HG03064 (cell line): ENCODE data around the gene PRSS21.

Experiments
- ATAC-seq: cut with Tn5 transposase; IDR thresholded peaks from one replicate; pipeline ENCODE4 v1.9.1; 2021; ENCODE audit warnings: low read depth; ENCODE audit not compliant: unreplicated experiment

The PRSS21 gene

DNA sequence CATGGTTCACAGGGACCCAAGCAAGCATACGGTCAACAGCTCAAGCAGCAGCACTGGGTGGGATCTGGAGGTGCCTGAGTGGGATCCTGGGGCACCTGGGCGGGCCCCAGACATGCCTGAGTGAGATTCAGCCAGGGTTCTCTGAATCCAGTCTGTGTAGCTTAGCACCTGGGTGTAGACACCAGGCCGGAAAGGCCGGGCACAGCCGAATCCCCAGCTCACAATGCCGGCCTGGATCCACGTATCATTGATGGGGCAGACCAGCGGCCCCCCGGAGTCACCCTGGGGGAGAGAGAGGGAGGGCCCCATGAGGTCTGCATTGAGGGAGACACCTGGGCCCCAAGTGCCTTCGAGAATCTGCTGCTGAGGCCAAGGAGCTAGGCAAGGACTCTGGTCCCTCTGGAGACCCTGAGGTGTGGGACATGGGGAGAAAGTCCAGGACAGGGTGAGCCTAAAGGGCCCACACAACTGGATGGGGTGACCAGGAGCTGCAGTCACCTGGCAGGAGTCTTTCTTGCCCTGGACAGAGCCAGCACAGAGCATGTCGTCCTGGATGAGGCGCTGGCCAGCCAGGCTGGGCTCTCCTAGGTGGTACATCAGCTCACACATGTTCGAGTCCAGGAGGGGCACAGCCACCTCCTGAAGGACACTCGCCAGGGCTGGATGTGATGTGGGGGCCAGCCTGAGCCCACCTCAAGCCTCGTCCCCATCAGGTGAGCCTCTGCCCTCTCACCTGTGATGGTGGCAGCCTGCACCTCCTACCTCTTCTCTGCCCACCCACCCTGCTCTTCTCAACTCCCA, 22.8 kb downstream of the PRSS21 start:
- ATAC-seq = no peak

DNA sequence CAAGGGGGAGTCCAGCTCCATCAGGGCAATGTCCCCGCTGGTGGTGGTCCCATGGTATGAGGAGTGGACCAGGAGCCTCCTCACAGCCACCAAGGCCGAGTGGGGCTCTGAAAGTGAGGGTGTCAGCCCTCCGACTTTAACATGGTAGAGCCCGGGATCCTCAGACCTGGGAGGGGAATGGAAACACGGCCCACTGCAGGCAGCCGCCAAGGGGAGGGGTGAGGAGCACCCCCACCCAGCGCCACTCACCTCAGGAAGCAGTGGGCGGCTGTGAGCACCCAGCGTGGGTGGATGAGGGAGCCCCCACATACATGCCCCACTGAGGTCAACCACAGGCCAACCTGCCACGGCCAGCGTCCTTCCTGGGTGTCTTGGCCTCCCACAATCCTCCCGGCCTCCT, 23.9 kb downstream of the PRSS21 start:
- ATAC-seq = no peak

DNA sequence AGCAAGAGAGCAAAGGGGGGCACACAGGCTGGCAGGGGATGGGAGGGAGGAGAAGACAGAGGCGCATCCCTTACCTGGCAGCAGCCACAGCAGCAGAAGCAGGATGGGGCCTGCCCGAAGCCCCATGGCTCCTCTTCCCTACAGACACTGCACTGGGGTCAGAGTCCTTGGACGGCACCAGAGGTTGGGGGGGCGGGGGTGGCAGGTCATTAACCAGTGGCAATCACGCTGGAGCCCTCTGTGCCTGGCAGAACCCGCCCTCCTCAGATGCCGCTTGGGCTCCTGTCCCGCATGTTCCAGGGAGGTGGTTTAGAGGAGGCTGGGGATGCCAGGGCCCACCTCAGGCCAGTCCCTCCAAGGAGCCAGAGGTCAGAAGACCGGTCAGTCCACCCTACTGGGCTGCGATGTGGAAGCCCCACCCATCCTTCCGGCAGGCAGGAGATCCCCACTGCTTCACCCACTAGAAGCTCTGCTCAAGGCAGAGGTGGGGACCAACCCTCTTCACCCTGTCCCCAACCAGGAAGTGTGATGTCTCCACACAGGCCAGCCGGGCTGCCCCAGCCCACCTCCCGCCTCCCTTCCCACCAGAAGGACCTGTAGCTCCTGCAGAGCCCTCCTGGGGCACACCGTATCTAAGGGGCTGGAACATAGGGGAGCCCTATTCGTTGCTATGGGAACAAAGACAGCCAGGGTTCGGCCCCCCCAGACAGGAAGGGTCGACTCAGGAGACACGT, 24.7 kb downstream of the PRSS21 start:
- no peak for ATAC-seq

DNA sequence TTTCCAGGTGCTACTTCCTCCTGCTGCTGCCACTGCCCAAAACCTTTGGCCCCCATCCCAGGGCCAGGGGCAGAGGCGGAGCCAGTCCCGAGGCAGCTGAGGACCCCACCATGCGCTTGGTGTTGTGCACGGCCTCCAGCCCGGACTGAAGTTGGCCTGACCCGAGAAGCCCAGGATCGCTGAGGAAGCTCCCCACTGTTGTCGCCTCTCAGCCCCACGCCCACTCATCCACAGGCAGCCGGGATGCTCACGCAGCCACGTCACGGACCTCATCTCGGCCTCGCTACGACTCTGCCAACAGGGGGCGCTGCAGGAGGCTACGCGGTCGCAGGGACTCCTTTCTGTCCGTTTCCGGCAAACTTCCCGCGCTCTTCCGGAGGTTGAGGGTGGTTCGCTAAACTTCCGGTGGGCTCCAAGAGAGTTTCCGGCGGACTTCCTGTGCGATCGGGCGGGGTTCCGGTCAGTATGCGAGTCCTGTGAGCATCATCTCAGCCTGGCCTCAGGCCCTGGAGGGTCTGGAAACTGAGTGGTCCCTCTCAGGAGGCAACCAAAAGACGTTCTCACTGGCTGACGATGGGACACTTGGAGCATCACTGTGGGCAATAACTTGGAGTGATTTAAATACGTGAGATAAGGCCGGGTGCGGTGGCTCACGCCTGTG, 25.4 kb downstream of the PRSS21 start:
- ATAC-seq = no peak

DNA sequence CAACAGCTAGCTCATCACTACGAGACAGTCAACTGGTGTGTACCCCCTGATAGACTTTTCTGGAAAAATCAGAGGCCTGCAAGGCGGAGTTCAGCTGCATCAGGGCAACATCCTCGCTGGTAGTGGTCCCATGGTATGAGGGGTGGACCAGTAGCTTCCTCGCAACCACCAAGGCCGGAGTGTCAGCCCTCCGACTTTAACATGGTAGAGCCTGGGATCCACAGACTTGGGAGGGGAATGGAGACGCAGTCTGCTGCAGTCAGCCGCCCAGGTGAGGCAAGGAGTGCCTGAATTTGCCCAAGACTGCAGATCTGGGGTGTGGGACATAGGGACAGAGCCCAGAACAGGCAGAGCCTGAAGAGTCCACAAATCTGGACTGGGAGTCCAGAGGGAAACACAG, 26.5 kb downstream of the PRSS21 start:
- ATAC-seq = no peak

DNA sequence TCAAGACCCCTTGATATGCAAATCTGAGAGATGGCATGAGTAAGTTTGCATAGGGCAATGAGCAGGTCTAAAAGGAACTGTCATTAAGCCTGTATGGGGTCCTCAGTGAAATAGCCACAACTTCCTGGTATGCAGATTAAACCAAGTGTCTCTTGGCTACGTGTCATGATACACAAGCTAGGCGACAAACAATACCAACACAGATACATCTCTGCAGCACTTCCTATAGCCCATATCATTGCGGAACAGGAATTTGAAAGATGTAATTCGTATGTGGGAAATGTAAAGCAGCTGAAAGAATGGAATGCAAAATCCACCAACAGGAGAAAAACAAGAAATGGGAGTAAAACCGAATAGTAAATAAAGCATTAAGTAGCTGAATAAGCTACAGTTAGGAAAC, 28.1 kb downstream of the PRSS21 start:
- no peak for ATAC-seq

DNA sequence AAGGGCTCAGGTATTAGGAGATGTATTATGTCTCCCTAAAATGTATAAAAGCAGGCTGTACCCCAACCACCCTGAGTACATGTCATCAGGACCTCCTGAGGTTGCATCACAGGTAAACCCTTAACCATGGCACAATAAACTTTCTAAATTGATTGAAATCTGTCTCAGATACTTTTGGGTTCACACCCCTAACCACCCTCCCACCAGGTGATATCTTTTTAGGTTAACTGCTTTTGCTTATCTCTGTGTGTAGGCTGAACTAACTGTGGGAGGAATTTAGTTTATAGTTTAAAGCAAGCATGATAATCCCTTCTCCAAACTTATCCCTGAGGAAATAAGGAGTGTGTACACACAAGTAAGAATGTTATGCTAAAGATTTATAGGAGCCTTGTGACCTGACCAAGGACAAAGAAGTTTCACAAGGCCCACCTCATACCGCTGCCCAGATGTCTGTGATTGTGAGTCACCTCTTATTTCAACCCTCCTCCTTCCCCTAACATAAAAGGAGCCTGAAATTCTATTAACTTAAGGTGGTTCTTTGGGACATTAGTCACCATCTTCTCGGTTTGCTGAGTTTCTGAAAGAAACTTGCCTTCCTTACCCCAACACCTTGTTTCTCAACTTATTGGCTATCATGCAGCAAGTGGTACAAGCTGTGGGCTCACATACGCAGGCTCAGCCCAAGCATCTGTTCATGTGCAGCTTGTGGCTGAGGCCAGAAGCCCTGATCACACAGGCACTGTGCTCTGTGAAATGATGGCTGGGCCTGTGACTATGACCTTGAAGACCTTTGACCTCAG, 29.7 kb downstream of the PRSS21 start:
- ATAC-seq = no peak

DNA sequence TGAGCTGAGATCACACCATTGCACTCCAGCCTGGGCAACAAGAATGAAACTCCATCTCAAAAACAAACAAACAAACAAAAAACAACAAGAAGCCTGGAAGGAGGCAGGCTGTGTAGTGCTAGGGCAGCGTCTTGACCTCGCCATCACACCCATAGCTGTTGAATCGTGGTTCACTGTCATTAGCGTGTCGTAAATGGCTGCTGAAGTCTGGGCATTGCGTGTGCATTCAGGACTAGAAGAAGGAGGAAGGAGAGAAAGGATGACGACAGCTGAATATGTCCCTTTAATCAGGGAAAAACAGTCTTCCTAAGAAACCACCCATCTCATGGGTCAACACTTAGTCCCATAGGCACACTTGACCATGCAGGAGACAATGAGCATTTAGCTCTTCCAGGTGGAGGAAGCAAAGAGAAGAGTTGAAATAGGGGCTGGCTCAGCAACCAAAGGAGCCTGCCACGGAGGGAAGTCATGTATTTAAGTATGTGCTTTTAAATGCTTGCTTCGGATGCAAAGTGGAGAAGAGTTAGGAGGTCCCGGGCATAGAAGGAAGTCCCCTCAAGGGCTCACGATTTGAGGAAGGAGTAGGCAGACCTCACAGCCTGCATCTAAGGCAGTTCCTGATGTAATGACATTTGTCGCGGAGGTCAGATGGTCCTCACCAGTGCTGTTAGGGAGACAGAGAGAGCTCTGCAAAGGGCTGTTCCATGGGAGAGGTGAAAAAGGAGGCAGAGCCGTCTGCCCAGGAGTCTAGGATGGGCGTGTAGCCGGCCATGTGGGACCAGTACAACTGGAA, 32.1 kb downstream of the PRSS21 start:
- ATAC-seq = no peak

DNA sequence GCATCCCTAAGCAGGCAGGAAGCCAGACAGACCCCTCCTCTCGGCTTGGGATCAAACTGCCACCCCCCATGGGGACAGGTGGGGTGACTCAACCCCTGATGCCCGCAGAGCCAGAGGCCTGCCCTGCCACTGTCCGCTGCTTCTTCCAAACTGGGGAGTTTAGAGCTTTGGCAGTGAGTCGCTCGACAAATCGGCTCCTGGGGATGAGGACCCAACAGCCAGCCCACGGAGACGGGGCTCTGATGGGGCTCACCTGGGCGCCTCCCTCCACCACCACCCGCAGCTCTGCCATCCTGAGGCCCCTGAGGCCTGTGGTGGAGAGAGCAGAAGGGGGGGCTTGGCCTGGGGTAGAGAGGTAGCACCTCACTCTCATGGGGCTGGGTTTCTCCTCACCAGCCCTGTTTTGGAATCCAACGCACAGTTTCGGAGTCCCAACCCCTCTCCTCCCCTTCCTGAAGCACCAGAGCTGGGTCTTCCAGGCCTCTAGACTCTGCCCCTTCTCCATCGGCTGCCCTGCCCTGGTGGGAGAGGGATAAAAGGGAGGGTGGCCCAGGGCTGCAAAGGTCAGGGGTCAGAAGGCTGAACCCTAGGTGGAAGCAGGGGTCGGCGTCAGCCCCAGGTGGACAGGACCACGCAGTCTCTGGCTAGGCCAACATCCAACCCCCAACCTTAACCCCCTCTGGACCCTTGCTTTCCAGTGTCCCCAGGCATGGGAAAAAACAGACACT, 35.1 kb downstream of the PRSS21 start:
- no peak for ATAC-seq

DNA sequence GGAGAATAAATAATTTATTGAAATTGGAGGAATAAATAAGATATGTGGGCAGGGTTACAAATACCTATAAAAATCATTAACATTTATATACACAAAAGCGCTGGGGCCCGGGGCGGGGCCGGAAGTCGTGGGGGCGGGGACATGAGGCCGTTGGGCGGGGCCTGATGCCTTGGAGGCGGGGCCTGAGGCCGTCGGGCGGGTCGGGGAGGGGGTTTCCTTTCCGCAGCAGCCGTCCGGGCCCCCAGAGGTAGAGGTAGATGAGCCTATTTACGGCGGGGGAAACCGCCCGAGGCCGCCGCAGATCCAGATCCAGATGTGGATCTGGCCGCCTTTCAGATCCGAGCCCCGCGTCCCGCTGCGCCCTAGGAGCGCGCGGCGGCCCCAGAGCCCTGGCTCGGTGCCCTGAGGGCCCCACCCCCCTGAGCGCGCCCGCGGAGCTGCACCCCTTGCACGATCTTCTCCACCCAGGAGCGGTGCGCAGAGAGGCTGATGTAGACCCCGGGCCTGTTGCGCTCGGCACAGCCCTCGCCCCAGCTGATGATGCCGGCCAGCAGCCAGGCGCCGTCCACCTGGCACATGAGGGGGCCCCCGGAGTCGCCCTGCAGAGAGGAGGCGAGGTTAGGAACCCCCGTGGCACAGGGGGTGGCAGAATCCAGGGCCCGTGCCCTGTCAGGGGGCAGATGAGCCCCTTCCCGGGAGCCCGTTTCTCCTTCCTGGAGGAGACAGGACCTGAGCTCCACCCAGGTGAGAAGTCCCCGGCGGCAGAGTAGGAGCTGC, 35.9 kb downstream of the PRSS21 start:
- ATAC-seq = no peak

DNA sequence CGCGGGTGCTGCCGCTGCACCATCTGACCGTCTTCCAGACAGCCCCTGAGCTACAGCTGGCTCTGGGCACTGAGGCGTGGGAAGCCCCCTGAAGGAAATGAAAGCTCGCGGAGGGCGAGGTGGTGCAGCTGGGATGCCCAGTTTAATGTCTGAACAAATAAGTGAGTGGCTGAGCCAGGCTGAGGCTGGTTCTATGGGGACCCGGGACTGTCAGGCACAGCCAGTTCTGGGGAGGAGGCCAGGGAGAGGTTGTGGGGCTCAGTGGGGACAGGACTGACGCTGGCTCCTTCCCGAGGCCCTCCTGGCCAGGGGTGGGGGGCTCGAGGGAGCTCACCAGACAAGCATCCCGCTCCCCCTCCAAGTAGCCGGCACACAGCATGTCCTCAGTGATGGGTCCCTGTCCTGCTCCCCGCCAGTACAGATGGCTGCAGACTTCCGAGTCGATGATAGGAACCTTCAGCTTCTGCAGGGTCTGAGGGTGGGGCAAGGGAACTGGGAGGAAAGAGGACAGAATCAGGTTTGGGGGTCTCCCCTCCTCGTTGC, 36.6 kb downstream of the PRSS21 start:
- ATAC-seq = no peak

DNA sequence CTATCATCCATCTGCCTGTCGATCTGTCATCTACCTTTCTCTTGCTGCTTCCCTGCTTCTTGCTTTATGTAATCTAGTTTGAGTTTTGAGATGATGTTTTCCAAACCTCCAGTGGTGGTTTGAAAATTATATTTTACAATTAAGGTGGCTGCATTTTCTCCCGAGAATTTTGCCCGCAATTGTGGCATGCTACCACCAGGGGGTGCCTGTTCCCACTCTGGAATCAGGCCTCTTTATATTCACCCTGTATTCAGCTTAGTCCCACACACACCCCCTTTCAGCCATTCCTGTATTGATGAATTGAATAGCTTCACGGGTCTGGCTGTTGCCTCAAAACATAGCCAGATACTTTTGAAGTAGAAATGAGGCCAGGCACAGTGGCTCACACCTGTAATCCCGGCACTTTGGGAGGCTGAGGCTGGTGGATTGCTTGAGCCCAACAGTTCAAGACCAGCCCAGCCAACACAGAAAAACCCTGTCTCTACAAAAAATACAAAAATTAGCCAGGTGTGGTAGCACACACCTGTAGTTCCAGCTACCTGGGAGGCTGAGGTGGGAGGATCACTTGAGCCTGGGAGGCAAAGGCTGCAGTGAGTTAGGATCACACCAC, 37.8 kb downstream of the PRSS21 start:
- no peak for ATAC-seq

DNA sequence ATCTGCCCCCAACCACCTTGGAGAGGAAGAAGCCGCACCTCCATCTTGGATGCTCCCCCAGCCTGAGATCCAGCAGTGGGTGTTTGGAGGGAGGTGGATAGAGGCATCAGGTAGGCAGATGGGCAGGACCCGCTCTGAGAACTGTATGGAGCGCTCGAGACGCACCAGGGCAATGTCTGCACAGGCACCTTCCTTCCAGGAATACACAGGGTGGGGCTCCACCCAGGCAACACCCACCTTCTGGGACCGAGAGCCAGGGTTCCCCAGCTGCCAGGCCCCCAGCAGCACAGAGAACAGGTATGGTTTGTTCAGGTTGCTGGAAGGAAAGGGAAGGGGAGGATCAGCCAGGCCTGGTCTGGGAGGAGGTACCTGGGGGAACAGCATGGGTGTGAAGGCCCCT, 38.5 kb downstream of the PRSS21 start:
- ATAC-seq = no peak

DNA sequence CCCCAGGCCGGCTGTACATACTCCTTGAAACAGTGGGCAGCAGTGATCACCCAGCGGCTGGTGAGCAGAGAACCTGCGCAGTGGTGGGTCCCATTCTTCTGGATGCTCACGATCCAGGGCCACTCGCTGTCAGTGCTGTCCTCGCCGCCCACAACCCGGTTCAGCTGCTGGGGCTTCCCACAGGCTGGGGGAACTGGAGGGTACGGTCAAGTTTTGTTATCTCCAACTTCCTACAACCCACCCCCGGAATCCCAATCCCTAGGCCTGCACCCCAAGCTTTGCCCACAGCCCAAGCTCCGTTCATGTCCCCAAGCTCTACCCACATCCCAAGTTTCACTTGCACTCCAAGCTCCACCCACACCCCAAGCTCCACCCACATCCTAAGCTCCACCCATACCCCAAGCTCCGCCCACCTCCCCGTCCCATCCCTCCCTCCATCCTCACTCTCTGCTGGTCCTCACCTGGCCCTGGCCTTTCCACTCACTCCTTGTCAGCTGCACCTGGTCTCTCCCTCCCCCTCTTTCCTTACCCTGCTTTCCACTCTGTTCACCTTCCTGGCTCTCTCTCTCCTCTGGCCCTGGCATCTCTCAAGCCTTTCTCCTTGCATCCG, 39.1 kb downstream of the PRSS21 start:
- ATAC-seq = no peak

DNA sequence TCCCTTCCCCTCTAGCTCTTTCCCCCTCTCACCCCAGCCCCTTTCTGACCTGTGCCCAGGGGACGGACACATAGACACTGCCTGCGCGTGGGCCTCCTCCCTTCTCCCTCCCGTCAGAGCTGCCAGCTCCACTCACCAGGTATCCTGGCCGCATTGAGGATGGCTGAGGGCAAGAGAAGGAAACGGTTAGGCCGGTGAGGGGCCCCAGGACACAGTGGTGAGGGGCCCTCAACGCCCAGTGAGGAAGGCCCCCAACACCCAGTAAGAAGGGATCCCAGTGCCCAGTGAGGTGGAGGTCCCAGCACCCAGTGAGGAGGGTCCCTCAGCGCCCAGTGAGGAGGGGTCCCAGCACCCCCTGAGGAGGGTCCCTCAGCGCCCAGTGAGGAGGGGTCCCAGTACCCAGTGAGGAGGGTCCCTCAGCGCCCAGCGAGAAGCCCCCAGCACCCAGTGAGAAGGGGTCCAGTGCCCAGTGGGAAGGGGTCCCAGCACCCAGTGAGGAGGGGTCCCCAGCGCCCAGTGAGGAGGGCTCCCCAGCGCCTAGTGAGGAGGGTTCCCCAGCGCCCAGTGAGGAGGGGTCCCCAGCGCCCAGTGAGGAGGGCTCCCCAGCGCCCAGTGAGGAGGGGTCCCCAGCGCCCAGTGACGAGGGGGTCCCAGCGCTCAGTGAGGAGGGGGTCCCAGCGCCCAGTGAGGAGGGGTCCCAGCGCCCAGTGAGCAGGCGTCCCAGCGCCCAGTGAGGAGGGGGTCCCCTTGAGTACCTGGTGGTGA, 39.8 kb downstream of the PRSS21 start:
- ATAC-seq = no peak

DNA sequence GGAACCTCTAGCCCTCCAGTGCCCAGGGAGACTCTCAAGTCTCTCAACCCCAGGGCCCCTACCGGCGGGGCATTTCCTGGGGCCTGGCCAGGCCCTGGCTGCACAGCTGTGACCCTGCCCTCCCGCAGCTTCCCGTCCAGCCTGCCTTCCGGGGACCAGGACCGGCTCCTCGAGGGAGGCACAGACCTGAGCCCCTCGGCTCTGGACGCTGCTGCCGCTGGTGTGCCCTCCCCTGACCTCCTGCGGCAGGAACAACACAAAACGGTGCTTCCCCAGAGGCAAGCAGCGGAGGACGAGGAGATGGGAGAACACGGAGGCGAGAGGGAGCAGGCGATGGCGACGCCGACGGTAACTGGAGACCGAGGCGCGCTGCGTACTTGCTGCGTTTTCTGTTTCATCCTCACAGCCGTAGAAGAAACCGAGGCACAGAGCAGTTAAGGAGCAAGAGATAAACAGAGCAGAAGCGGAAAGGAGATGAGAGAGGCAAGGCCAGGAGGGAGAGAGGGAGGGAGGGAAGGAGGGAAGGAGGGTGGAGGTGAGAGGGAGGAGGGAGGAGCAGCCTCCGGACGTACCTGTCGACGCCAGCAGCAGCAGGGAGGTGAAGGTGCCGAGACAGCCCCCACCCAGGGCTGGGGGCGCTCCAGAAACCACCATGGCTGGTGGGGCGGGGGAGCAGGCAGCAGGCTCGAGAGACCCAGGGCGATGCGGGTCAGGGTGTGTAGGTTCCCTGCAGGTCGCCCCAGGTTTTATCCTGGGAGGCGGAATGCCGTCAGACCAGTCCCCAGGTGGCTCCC, 40.6 kb downstream of the PRSS21 start, which contains the start of gene PRSS22:
Gene PRSS22, minus strand, starts transcription at position 720 of the 794 bp plus-strand sequence. Its CDS starts 66 bp downstream, at position 654.
- no peak for ATAC-seq
